HG03064 (cell line): ENCODE data around the gene DMWD.
A peak's percentile ranks its signal among the peaks of the same experiment; 100 is the strongest.
"Not testable (repeated sequence)": the region's sequence is repeated elsewhere in the genome, so short reads cannot be mapped to it uniquely, and the experiment has no call there.

ENCODE experiments used
- ATAC-seq: cut with Tn5 transposase; IDR thresholded peaks from one replicate; pipeline ENCODE4 v1.9.1; 2021; ENCODE audit warnings: low read depth; ENCODE audit not compliant: unreplicated experiment

The DMWD gene

GRCh38 chr19:45816236-45817009 is 23.8 kb upstream of the DMWD start:
- ATAC-seq = no peak

GRCh38 chr19:45815481-45816216 is 23.0 kb upstream of the DMWD start:
- no peak for ATAC-seq

GRCh38 chr19:45814851-45815480 is 22.3 kb upstream of the DMWD start, which contains the start of gene RSPH6A:
Gene RSPH6A, minus strand, starts transcription at chr19:45815308. Its CDS starts 132 bp downstream, at chr19:45815176.
- no peak for ATAC-seq

DNA sequence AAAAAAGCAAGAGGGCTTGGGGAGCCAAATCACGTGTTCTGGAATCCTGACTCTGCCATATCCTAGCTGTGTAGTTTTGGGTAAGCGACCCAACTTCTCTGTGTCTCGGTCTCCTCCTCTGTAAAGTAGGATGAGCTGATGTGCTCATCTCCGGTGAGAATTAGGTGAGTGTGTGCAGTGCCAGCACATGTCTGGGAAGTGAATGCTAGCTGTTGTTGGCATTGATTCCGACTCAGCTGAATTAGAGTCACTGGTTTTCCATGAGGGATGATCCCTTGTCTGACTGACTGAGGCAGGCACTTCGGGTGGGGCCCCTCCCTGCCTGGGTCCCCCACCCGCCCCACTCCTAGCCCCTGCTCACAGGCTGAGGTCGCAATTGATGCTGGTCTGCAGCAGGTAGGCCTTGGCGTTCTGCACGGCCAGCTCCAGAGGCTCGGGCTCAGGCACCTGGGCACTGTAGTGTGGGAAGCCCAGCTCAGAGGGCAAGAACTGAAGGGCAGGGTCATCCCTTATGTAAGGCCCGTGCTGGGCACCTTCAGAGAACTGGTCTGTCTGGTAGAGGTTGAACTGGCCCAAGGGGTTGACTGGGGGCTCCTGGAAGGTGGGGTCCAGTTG is 21.6 kb upstream of the DMWD start:
- ATAC-seq = no peak

DNA sequence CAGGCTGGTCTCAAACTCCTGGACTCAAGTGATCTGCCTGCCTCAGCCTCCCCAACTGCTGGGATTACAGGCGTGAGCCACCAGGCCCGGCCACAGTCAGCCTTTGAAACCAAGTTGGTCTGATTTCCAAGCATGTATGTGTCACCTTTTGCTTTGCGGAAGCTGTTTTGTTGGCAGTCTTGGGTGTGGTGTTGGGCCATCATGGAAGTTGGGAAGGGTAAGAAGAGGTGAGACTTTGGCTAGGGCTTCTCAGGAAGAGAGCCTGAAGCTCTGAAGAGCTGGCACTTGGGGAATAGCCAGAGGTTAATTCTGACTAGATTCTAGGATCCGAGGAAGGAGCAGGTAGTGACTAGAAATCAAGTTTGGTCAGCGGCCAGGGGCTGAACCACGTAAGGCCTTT is 19.7 kb upstream of the DMWD start:
- no peak for ATAC-seq

DNA sequence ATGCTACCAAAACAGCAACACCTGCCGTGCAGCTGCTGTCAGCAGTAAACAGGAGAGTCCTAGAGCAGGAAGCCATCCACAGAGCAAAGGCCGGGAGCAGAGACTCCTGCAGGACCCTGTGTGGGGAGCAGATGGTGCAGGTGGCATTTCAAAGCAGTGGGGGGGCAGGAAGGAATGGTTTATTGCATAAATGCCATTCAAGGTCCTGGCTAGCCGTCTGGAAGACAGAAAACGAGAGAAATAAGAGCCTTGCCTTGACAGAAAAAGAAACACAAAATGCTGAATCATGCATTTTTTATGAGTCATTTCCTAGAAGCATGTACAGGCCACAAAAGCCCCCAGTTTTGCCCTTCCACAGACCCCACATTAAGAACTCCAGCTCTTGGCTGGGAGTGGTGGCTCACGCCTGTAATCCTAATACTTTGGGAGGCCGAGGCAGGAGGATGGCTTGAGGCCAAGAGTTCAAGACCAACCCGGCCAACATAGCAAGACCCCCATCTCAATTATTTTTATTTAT is 17.1 kb upstream of the DMWD start:
- ATAC-seq = no peak

DNA sequence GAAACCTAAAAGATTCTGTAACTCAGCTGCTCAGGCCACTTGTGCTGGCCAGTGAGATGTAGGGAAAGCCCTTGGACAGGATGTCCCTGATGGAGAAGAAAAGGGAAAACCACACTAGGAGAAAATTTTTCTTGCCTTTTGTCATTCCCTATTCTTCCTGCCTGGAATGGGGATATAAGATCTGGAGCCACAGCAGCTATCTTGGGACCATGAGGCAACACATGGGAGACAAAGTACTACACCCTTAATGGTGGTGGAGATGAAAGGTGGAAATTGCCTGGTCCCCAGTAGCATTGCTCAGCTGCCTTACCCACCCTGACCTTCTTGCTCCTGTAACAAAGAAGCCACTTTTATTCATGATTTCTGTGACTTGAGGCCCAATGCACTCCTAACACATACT is 13.1 kb upstream of the DMWD start:
- ATAC-seq = no peak

DNA sequence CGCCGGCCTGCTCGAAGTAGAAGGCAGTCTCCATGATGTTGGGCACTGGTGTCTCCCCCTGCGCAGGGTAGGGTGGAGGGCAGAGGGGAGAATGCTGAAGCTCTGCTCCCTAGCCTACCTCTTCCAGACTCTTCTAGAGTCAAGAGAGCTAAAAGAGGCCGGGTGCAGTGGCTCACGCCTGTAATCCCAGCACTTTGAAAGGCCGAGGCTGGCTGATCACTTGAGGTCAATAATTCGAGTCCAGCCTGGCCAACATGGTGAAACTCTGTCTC is 12.2 kb upstream of the DMWD start:
- ATAC-seq = no peak

GRCh38 chr19:45804140-45804958 is 11.7 kb upstream of the DMWD start:
- ATAC-seq = no peak

DNA sequence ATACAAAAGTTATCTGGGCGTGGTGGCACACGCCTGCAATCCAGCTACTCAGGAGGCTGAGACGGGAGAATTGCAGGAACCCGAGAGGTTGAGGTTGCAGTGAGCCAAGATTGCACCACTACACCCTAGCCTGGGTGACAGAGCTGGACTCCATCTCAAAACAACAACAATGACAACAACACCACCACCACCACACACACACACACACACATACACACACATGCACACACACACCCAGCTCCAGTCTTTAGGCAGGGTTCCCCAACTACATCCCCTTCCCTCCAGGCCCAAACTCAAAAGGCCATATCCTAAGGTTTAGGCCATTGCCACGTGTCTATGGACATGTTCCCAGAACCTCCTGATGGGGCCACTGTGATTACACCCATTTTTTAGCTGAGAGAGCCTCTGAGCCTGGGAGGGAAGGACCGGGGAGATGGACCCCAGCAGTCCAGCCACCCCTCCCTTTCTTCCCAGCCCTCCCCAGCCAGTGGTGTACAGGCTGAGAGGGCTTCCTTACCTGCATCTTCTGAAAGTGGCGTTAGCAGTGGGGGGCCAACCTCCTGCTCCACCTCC is 9.0 kb upstream of the DMWD start:
- ATAC-seq = no peak

DNA sequence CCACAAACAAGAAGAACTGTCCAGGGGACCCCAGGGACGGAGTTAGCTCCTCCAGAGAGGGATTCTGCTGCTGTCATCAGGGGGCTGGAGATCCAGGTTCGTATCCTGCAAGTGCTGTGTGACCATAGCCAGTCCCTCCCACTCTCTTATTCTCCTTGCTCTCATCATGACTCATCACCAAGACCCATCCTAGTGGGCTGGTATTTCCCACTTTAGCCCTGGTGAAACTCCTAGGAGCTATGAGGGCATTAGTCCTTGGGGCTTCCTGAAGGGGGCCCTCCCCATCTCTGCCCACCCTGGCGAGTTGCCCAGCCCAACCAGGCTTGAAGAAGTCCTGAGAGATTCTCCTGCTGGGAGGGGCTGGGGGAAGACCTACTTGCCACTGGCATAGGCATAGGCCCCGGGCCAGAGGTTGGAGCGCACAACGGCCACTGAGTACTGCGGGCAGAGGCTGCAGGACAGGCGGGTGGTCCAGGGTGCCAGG is 7.5 kb upstream of the DMWD start:
- ATAC-seq = no peak

GRCh38 chr19:45799541-45799940 is 6.9 kb upstream of the DMWD start:
- ATAC-seq = not testable (repeated sequence)

DNA sequence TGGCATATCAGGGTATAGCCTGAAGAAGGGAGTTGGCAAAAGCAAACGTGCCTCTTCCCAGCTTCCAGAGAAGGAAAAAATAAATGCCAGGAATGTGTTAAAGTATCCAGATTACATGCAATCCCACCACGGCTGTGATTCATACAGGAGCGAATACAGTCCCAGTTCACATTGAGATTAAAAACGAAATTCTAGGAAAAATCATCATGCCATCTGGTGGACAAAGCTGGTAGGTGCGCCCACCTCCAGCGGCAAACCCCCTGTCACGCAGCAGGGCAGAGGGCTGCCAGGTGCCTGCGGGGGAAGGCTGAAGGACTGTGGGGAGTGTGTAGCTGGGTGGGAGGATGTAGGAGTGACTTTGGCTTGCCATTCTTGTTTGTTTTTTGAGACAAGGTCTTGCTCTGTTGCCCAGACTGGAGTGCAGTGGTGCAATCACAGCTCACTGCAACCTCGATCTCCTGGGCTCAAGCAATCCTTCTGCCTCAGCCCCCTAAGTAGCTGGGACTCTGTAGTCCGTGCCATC is 6.4 kb upstream of the DMWD start:
- ATAC-seq = no peak

- ATAC-seq = no peak
Observed at GRCh38 chr19:45794627-45795026, 2.0 kb upstream of the DMWD start.

DNA sequence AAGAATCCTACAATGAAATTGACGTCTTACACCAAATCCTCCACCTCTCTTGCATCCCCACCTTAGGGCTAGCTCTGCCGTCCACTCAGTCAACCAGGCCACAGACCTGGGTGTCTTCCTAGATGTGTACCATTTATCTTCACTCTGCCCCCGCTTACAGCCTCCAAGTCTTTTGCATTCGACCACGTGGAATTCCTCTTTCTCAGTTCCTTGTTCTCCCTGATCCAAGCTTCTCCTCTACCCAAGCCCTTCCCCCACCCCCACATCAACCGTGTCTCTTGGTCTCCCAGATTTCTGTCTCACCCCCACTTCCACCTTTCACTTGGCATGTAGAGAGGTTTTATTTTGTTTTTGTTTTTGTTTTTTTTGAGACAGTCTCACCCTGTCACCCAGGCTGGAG is 1.2 kb upstream of the DMWD start:
- ATAC-seq = no peak

- no peak for ATAC-seq
Observed at GRCh38 chr19:45793178-45793564, 526 bp upstream of the DMWD start.

- peak; percentile 13 for ATAC-seq
Observed at GRCh38 chr19:45791744-45792469, 738 bp downstream of the DMWD start.

DNA sequence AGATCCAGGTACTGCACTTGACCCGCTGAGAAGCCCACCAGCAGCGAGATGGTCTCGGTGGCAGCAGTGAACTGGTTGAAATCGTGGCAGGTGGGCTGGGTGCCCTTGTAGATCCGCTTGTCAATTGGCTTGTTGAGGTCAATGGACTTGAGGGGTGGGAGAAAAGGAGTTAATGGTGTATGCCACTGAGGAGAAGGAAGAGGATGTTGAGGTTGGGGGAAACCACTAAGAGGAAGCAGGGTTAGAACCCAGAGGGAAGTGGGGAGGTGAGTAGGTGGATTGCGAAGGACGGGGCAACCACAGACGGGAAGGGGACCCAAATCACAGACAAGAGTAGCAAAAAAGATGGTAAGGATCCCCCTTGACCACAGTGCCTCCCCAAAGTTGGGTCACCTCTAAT is 1.7 kb downstream of the DMWD start:
- ATAC-seq = no peak
